Endothelial cell of umbilical vein (primary cell): ENCODE data around the gene CSMD2. TPM values are rescaled to one million over a fixed set of nuclear protein-coding genes. Genes with fewer than 3 reads are reported as not detected.

Experiments
- BruUV-seq: library from RNA; stranded (reverse); fragments of 400-500 nt; replicated peaks from 2 replicates; lab custom pipeline; 2021; lab: Mats Ljungman, UMichigan
- CTCF ChIA-PET: fragments of 300-600, 350-600 bp; sonication (Branson Sonifier 250); formaldehyde crosslinking; loops from one replicate; lab custom pipeline; 2021; ENCODE audit warnings: antibody characterized with exemption, inconsistent platforms; lab: Charles Lee
- POLR2A ChIA-PET: fragments of 300-600, 350-600 bp; sonication (Branson Sonifier 250); formaldehyde crosslinking; loops from one replicate; lab custom pipeline; 2021; ENCODE audit warnings: antibody characterized with exemption, inconsistent platforms; lab: Charles Lee
- DNase-seq: peaks from one replicate; pipeline ENCODE4 v3.0.0-alpha.2; 2011; ENCODE audit warnings: low read depth, low spot score
- FAIRE-seq: peaks from 2 replicates; lab custom pipeline; 2011; peaks lifted over from hg19 to GRCh38; lab: Jason Lieb, UNC
- H2AFZ ChIP-seq: 2 replicates; pipeline ENCODE4 v1.6.0; 2012; ENCODE audit warnings: low read depth, low read length, control low read depth, inconsistent platforms
- H3K27ac ChIP-seq: 2 replicates; pipeline ENCODE4 v1.5.1; 2011; ENCODE audit warnings: low read depth, mild to moderate bottlenecking, control low read depth, low read length, moderate library complexity; ENCODE audit not compliant: insufficient read depth
- H3K27me3 ChIP-seq, 2 experiments: 2 replicates each; pipeline versions ENCODE4 v1.6.0 to v1.6.1; 2011; ENCODE audit warnings: low read length in 2 of 2, mixed read lengths in 1 of 2; ENCODE audit not compliant: control insufficient read depth in 2 of 2, insufficient read depth in 2 of 2
- H3K36me3 ChIP-seq, 2 experiments: 2 replicates in 1 of 2; 3 replicates in 1 of 2; pipeline ENCODE4 v1.5.1; 2011; ENCODE audit warnings: low read length in 2 of 2, mild to moderate bottlenecking in 1 of 2, moderate library complexity in 1 of 2; ENCODE audit not compliant: control insufficient read depth in 2 of 2, insufficient read depth in 2 of 2; ENCODE audit errors: extremely low read depth in 1 of 2
- H3K4me1 ChIP-seq: 3 replicates; pipeline ENCODE4 v1.5.1; 2011; ENCODE audit warnings: mild to moderate bottlenecking, low read length; ENCODE audit not compliant: control insufficient read depth, insufficient read depth; ENCODE audit errors: extremely low read depth
- H3K4me2 ChIP-seq: 2 replicates; pipeline ENCODE4 v1.6.1; 2011; ENCODE audit warnings: low read length, control low read depth, mixed read lengths; ENCODE audit not compliant: insufficient read depth
- H3K4me3 ChIP-seq, 3 experiments: fragments of 200-600 bp in 1 of 3; sonication (generic), shearing (Covaris generic) in 1 of 3; replicated peaks in 1 of 3; 2 replicates each; pipeline ENCODE4 v1.5.1; 2011 to 2016; ENCODE audit warnings: control low read depth in 3 of 3, low read length in 3 of 3, mild to moderate bottlenecking in 2 of 3, inconsistent platforms in 1 of 3, low read depth in 1 of 3, moderate library complexity in 1 of 3; ENCODE audit not compliant: insufficient read depth in 1 of 3
- H3K79me2 ChIP-seq: 2 replicates; pipeline ENCODE4 v1.6.0; 2012; ENCODE audit warnings: low read length, inconsistent platforms; ENCODE audit not compliant: control insufficient read depth, insufficient read depth
- H3K9ac ChIP-seq: replicated peaks from 2 replicates; pipeline ENCODE3; 2011; ENCODE audit warnings: low read length, control low read depth; ENCODE audit not compliant: insufficient read depth; ENCODE audit errors: extremely low read depth
- H3K9me1 ChIP-seq: replicated peaks from 3 replicates; pipeline ENCODE4 v1.6.0; 2011; ENCODE audit warnings: mild to moderate bottlenecking, low read length; ENCODE audit not compliant: control insufficient read depth, insufficient read depth; ENCODE audit errors: extremely low read depth
- H3K9me3 ChIP-seq: replicated peaks from 2 replicates; pipeline ENCODE4 v1.5.1; 2012; ENCODE audit warnings: low read length, inconsistent platforms; ENCODE audit not compliant: control insufficient read depth, insufficient read depth
- H4K20me1 ChIP-seq: replicated peaks from 2 replicates; pipeline ENCODE3; 2011; ENCODE audit warnings: mild to moderate bottlenecking, low read length; ENCODE audit not compliant: control insufficient read depth, insufficient read depth; ENCODE audit errors: extremely low read depth
- CTCF ChIP-seq, 2 donors: IDR thresholded peaks; 1 replicate in 1 of 2; 2 replicates in 1 of 2; pipeline ENCODE4 v1.5.1; 2011; ENCODE audit warnings: low read length in 2 of 2, mild to moderate bottlenecking in 2 of 2, moderate library complexity in 2 of 2, control low read depth in 1 of 2, inconsistent platforms in 1 of 2, low read depth in 1 of 2; ENCODE audit not compliant: insufficient read depth in 1 of 2; ENCODE audit errors: extremely low read depth in 1 of 2
- EZH2 ChIP-seq: IDR thresholded peaks from 2 replicates; pipeline ENCODE4 v1.6.1; 2012; ENCODE audit warnings: borderline replicate concordance, low read depth, mild to moderate bottlenecking, moderate library complexity, low read length, inconsistent platforms; ENCODE audit not compliant: severe bottlenecking
- FOS ChIP-seq: IDR thresholded peaks from 2 replicates; pipeline ENCODE4 v1.6.1; 2011; ENCODE audit warnings: mild to moderate bottlenecking, low read length, moderate library complexity, borderline replicate concordance; ENCODE audit not compliant: insufficient read depth
- GATA2 ChIP-seq: IDR thresholded peaks from 2 replicates; pipeline ENCODE4 v1.7.0; 2011; ENCODE audit warnings: low read depth, mild to moderate bottlenecking, moderate library complexity, mixed read lengths, low read length; ENCODE audit not compliant: insufficient read length, insufficient read depth
- JUN ChIP-seq: IDR thresholded peaks from 2 replicates; pipeline ENCODE4 v1.6.1; 2011; ENCODE audit warnings: borderline replicate concordance, low read depth; ENCODE audit not compliant: insufficient read length, insufficient read depth
- MAX ChIP-seq: IDR thresholded peaks from 2 replicates; pipeline ENCODE4 v1.6.1; 2011; ENCODE audit not compliant: insufficient read depth, insufficient read length
- MYC ChIP-seq: IDR thresholded peaks from one replicate; pipeline ENCODE4 v1.6.1; 2011; ENCODE audit warnings: mild to moderate bottlenecking, low read depth, low read length
- POLR2A ChIP-seq: IDR thresholded peaks from 2 replicates; pipeline ENCODE4 v1.6.1; 2012; ENCODE audit warnings: low read depth, mild to moderate bottlenecking, control low read depth, low read length
- POLR2AphosphoS5 ChIP-seq: IDR thresholded peaks from 2 replicates; pipeline ENCODE4 v1.6.1; 2012; ENCODE audit warnings: low read depth, mild to moderate bottlenecking, control low read depth, low read length, moderate library complexity; ENCODE audit not compliant: insufficient read depth
- dilution Hi-C: fragments of 300-500 bp; cut with MboI; formaldehyde crosslinking; loops from one replicate; pipeline ENCODE4 v1.15.0; 2019; ENCODE audit warnings: low sequenced_read_pairs; ENCODE audit not compliant: extremely low pct_ligation_motif_present
- intact Hi-C: fragments of 100-400 bp; cut with micrococcal nuclease; formaldehyde crosslinking; loops from one replicate; pipeline ENCODE4 v1.10.0; 2022
- polyA plus RNA-seq, 4 experiments: library from polyadenylated mRNA; depleted of rRNA in 3 of 4; stranded (reverse) in 3 of 4; unstranded in 1 of 4; fragments of >200 nt; gene quantifications; 2 replicates each; pipeline versions ENCODE4 v1.2.1 to v1.2.3, GENCODE V29; 2011 to 2012; ENCODE audit warnings: missing spikeins in 1 of 4
- total RNA-seq: library from RNA; stranded (reverse); gene quantifications from 2 replicates; pipeline ENCODE4 v1.2.3, GENCODE V29; 2021

Gene CSMD2
- total and polyA plus RNA-seq, 2 donors (not counting 3 experiments of a cell fraction or from before 2014, with no cell fraction given), result under 0.01 TPM; not detected in 1

- intact Hi-C loops (no loop called here), dilution Hi-C loops (no loop called here)
- H3K4me2 ChIP-seq, result no peak overlapping the region
- H3K9me1 ChIP-seq, result no peaks in the 10 kb centered on the region
- H3K4me1 ChIP-seq, result no peaks in the 10 kb centered on the region
- FAIRE-seq, result no peak
- POLR2A ChIA-PET, result no interaction called here
- H3K79me2 ChIP-seq, result no peaks in the 10 kb centered on the region
- H3K27ac ChIP-seq, result no peak overlapping the region
- CTCF ChIA-PET, result no interaction called here
- TF ChIP-seq JUN (no peak), MYC (no peak), MAX (no peak), FOS (no peak), POLR2A (no peak), EZH2 (no peak), CTCF (IDR thresholded peaks at IDR 0.05; ENCODE audit: extremely low read depth in 1 of 2, insufficient read depth in 1 of 2, low read depth in 1 of 2, low read length in 2 of 2) (no peak), GATA2 (no peak), POLR2AphosphoS5 (no peak)
- no peaks in the 10 kb centered on the region for H3K27me3 ChIP-seq
- DNase-seq, result no peak
- H4K20me1 ChIP-seq, result no peaks in the 10 kb centered on the region
- peaks cover 2% of the 10 kb centered on the region for H3K9me3 ChIP-seq
- no peak overlapping the region for H2AFZ ChIP-seq
- no peak overlapping the region for H3K9ac ChIP-seq
- H3K4me3 ChIP-seq, result no peak overlapping the region
- BruUV-seq, result no TSS peak
- no peaks in the 10 kb centered on the region for H3K36me3 ChIP-seq
Observed at GRCh38 chr1:33993301-33993700, 171.7 kb downstream of the CSMD2 start.
